ENCODE data around the gene LPP. TPM values are rescaled to one million over a fixed set of nuclear protein-coding genes. Genes with fewer than 3 reads are reported as not detected.

LPP gene
- total RNA-seq, 1 donor from 2014 or later: 132 TPM

- DNase-seq (ENCODE audit: low spot score in 2 of 2, unreplicated experiment in 2 of 2): no peak
- Mint-ChIP-seq H3K27ac (no peak overlapping the region), H3K9me3 (peaks cover 4% of the 10 kb centered on the region), H3K36me3 (peaks cover 8% of the 10 kb centered on the region), H3K4me3 (no peak overlapping the region), H3K27me3 (ENCODE audit: low read depth) (no peaks in the 10 kb centered on the region), H3K4me1 (no peaks in the 10 kb centered on the region)
- no peak for TF ChIP-seq CTCF (IDR thresholded peaks at IDR 0.05; ENCODE audit: unreplicated experiment)
Measured at GRCh38 chr3:188534633-188535032, 380.7 kb downstream of the LPP start.

- DNase-seq (ENCODE audit: low spot score in 2 of 2, unreplicated experiment in 2 of 2): no peak
- no peaks in the 10 kb centered on the region for H3K4me1 Mint-ChIP-seq
- H3K4me3 Mint-ChIP-seq: no peak overlapping the region
- H3K9me3 Mint-ChIP-seq: peaks cover 4% of the 10 kb centered on the region
- no peaks in the 10 kb centered on the region for H3K27me3 Mint-ChIP-seq (ENCODE audit: low read depth)
- H3K36me3 Mint-ChIP-seq: peaks cover 8% of the 10 kb centered on the region
- no peak overlapping the region for H3K27ac Mint-ChIP-seq
- TF ChIP-seq CTCF (IDR thresholded peaks at IDR 0.05; ENCODE audit: unreplicated experiment): no peak
Measured at GRCh38 chr3:188537606-188538005, 383.6 kb downstream of the LPP start.

- no peak for DNase-seq (ENCODE audit: low spot score in 2 of 2, unreplicated experiment in 2 of 2)
- Mint-ChIP-seq H3K27ac (no peak overlapping the region), H3K27me3 (ENCODE audit: low read depth) (no peaks in the 10 kb centered on the region), H3K4me3 (no peak overlapping the region), H3K36me3 (peaks cover 8% of the 10 kb centered on the region), H3K9me3 (peaks cover 4% of the 10 kb centered on the region), H3K4me1 (no peaks in the 10 kb centered on the region)
- TF ChIP-seq CTCF (IDR thresholded peaks at IDR 0.05; ENCODE audit: unreplicated experiment): no peak
Measured at GRCh38 chr3:188539037-188539436, 385.1 kb downstream of the LPP start.

GRCh38 chr3:188539631-188540194 is 385.8 kb downstream of the LPP start:
- DNase-seq (ENCODE audit: low spot score in 2 of 2, unreplicated experiment in 2 of 2): no peak
- Mint-ChIP-seq H3K4me1 (no peaks in the 10 kb centered on the region), H3K27ac (no peak overlapping the region), H3K36me3 (peaks cover 8% of the 10 kb centered on the region), H3K27me3 (ENCODE audit: low read depth) (no peaks in the 10 kb centered on the region), H3K9me3 (peaks cover 4% of the 10 kb centered on the region), H3K4me3 (no peak overlapping the region)
- TF ChIP-seq CTCF (IDR thresholded peaks at IDR 0.05; ENCODE audit: unreplicated experiment): no peak

- TF ChIP-seq CTCF (IDR thresholded peaks at IDR 0.05; ENCODE audit: unreplicated experiment): no peak
- Mint-ChIP-seq H3K36me3 (peaks cover 10% of the 10 kb centered on the region), H3K4me1 (no peaks in the 10 kb centered on the region), H3K4me3 (no peak overlapping the region), H3K27me3 (ENCODE audit: low read depth) (no peaks in the 10 kb centered on the region), H3K27ac (no peak overlapping the region), H3K9me3 (peaks cover 4% of the 10 kb centered on the region)
- DNase-seq (ENCODE audit: low spot score in 2 of 2, unreplicated experiment in 2 of 2): no peak
Measured at GRCh38 chr3:188542196-188542595, 388.2 kb downstream of the LPP start.

- no peak overlapping the region for H3K4me3 Mint-ChIP-seq
- no peaks in the 10 kb centered on the region for H3K9me3 Mint-ChIP-seq
- no peak for TF ChIP-seq CTCF (IDR thresholded peaks at IDR 0.05; ENCODE audit: unreplicated experiment)
- no peak overlapping the region for H3K27ac Mint-ChIP-seq
- H3K27me3 Mint-ChIP-seq (ENCODE audit: low read depth): no peaks in the 10 kb centered on the region
- DNase-seq (ENCODE audit: low spot score in 2 of 2, unreplicated experiment in 2 of 2): no peak
- H3K36me3 Mint-ChIP-seq: peaks cover 6% of the 10 kb centered on the region
- no peaks in the 10 kb centered on the region for H3K4me1 Mint-ChIP-seq
Measured at GRCh38 chr3:188544012-188544411, 390.1 kb downstream of the LPP start.

All from mesothelial cell of epicardium (in vitro differentiated cells).